Right renal cortex interstitium (tissue), 3 donors: ENCODE data around the gene SH3PXD2A. TPM values are rescaled to one million over a fixed set of nuclear protein-coding genes. Genes with fewer than 3 reads are reported as not detected.
"Not testable (repeated sequence)": the region's sequence is repeated elsewhere in the genome, so short reads cannot be mapped to it uniquely, and the experiment has no call there.

Experiments used
- DNase-seq, 3 donors: peaks; one replicate each; pipeline ENCODE4 v3.0.0-alpha.2; 2013; ENCODE audit warnings: low read depth in 3 of 3, low spot score in 2 of 3
- polyA plus RNA-seq, 3 donors: library from polyadenylated mRNA; unstranded; fragments of 120-200 nt; gene quantifications; one replicate each; pipeline ENCODE4 v1.2.1, GENCODE V29; 2013; ENCODE audit not compliant: insufficient read length in 3 of 3

Gene SH3PXD2A
- polyA plus RNA-seq, 3 donors = 25.6 to 28.5 (median 27.1) TPM

DNA sequence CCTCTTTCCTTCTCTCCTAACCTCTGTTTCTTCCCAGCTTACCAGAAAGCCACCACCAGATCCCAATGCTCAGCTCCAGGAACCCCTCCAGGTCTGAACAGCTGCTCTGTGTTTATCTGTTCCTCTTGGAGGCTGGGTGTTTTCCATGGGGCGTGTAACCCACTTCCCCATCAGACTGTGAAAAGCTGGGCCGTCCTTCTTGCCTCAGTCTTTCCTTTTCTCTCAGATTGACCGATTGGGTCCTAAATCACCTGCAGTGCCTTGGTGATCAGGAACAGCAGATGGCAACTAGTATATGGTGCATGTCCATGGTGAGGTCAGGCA lies 4.8 kb downstream of the SH3PXD2A start:
- DNase-seq = no peak

DNA sequence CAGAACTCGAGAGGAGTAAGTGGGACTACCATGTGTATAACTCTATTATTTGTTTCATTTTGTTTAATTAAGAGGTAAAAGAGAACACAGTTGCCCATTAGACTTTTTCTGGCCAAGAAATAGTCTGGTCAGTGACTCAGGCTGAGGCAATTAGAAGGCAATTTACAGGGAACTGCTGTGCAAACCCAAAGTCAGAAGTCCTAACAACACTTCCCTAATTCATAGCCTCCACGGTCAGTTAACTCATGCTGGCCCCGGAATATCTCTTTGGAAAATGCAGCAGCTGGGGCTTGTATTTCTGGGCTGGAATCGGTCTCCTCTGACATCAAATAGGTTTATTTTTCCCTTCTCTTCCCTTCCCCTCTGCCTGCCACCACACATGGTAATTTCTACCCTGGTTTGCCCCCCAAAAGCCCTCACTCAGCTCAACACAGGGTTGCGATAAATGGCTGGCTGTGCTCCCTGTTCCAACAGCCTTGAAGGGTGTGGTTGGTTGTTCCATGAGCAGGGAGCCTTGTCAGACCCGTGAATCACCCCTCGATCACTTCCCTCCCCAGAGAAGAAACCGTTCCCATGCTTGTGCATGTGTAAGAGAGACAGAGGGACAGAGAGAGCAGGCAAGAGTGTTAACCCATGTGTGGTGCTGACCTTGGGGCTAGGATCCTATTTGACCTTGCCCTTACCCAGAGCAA lies 5.3 kb downstream of the SH3PXD2A start:
- DNase-seq = no peak

DNA sequence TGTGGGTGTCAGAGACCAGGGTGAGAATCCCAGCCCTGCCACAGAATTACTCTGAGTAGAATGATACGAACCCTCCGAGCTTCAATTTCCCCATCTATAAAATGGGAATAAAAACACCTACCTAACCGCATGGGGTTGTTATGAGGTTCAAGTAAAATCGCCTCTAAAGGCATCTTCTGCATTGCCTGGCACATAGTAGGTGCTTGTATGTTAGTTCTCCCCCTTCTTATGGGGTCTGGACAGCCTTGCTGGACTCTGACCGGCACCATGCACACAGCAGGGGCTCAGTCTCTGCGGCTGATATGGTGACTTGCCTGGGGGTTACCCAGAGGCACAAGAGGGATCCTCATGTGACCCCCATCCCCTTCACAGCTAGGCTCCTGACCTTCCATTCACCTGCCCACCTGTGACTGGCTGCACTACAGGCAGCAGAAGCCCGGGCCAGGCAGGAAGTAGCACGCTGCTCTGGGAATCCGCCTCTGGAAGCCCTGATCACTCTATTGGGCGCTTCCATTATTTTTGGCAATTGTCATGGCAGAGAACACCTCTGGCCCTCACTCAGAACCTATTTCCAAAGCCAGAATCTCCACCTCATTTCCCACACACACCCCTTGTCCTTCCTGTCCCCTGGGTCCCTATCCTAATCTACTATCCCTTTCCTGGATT lies 6.0 kb downstream of the SH3PXD2A start:
- DNase-seq = no peak

- DNase-seq = no peak
These were observed 7.4 kb downstream of the SH3PXD2A start for GRCh38 chr10:103847909-103848468.

DNA sequence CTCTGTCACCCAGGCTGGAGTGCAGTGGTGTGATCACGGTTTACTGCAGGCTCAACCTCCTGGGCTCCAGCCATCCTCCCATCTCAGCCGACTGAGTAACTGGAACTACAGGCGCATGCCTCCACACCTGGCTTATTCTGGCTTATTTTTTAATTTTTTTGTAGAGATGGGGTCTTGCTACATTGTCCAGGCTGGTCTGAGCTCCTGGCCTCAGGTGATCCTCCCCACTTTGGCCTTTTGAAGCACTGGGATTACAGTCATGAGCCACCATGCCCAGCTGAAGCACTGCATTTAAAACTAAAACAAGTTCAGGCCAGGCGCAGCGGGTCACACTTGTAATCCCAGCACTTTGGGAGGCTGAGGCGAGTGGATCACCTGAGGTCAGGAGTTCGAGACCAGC lies 8.0 kb downstream of the SH3PXD2A start:
- DNase-seq = no peak

DNA sequence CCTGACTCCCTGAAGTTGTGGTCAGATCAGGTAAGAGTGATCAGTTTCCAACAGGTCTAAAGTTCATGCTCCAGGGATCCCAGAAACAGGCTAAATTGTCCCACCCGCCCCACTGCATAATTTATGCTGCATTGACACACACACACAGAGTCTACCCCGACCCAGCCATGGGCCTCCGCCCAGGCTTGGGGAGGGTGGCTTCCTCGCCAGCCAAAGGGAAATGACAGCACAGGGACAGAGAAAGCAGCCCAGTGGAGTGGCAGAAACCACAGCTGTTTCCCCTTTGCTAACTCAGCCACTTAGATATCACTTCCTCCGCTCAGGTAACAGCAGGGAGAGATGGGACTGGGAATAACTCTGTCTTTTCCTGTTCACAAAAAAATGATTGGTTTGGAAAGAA lies 9.4 kb downstream of the SH3PXD2A start:
- DNase-seq = no peak

DNA sequence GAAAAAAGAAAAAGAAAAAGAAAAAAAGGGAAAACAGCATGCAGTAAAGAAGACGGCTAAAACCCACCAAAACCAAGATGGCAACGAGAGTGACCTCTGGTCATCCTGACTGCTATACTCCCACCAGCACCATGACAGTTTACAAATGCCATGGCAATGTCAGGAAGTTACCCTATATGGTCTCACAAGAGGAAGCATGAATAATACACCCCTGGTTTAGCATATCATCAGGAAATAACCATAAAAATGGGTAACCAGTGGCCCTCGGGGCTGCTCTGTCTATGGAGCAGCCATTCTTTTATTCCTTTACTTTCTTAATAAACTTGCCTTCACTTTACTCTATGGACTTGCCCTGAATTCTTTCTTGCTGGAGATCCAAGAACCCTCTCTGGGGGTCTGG lies 10.0 kb downstream of the SH3PXD2A start:
- not testable (repeated sequence) for DNase-seq

GRCh38 chr10:103843854-103844570 lies 11.4 kb downstream of the SH3PXD2A start:
- no peak for DNase-seq

DNA sequence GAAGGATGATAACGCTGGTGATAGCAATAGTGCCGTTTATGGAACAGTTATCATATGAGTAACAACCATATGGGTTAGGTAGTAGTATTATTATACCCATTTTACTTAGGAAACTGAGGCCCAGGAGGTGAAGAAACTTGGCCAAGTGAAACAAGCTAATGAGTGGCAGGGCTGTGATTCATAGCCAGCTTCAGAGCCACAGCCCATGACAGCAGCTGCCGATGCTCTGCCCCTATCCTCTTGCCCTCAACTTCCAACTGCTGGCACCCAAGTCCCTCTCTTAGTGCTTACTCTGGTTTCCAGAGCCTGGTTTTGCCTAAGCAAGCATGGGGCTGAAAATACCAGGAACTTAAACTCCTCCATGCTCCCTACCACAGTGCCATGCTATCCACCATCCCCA lies 12.3 kb downstream of the SH3PXD2A start:
- DNase-seq = no peak

DNA sequence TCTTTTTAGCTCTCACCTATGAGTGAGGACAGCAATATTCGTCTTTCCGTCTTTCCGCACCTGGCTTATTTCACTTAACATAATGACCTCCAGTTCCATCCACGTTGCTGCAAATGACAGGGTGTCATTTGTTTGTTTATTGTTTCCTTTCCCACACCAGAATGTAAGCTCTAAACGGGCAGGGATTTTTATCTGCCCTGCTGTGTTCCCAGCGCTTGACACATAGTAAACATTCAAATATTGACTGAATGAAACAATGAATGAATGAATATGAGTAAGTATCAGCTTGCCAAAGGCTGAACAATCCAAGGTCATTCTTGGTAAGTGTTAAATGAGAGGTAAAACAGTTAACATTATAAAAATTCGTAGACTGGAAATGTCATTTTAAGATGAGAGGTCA lies 12.8 kb downstream of the SH3PXD2A start:
- DNase-seq = no peak

- DNase-seq = no peak
These were observed 13.9 kb downstream of the SH3PXD2A start for GRCh38 chr10:103841519-103841918.

DNA sequence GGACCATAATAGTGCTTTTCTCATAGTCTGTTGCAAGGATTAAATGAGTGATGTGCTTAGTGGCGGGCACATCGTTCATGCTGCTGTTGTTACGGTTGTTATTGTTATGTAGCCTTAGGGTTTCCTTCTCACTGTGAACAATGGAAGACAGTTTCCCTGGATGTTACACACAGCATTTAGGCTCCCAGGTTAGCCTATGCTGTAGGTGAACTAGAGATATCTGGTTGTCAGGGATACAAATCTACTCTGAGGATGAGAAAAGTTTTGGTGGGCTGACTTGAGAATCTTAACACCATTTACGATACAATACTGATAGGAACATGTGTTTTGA lies 14.7 kb downstream of the SH3PXD2A start:
- DNase-seq = no peak

GRCh38 chr10:103839872-103840739 lies 15.3 kb downstream of the SH3PXD2A start:
- no peak for DNase-seq

DNA sequence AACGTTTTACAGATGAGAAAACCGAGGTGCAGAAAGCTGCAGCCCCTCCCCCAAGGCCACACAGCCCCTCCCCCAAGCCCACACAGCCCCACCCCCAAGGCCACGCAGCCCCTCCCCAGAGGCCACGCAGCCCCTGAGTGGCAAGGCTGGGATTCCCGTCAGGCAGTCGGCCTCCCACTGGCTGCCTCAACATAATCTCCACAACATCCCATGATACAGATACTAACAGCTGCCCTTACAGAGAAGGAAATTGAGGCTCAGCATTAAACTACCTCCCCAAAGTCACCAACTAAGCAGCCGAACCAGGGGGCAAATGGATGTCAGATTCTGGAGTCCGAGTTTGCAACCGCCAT lies 15.9 kb downstream of the SH3PXD2A start:
- DNase-seq = no peak

GRCh38 chr10:103838862-103839518 lies 16.4 kb downstream of the SH3PXD2A start:
- no peak for DNase-seq

GRCh38 chr10:103838070-103838395 lies 17.3 kb downstream of the SH3PXD2A start:
- DNase-seq = no peak

DNA sequence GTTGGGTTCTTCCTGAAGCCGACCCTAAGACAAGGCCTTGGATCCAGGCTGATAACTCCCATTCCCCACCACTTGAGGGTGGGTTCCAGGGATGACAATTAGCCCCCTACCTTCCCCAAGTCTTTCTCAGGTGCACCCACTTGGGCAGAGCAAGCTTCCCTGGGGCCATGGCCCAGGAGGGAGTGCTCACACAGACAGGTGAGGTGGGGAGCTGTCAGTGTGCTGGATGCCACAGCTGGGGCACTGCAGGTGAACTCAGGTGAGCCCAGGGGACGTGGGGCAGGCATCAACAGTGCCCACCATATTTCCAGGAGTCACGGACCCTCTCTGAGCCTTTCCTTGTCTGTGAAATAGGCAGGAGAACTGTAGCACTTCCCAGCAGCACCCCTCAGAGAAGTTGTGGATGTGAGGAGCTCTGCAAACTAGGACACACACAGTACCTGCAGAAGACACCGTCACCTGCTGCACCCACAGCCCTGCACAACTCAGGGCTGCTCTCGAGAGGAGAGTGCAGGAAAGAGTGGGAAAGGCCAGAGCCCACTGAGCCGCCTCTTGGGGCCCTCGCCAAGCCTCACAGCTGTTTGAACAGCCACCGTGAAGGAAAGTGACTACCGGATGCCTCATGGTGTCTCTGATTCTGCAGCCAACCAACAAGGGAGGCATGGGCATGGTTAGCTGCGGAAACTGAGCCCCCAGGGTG lies 17.9 kb downstream of the SH3PXD2A start:
- no peak for DNase-seq

DNA sequence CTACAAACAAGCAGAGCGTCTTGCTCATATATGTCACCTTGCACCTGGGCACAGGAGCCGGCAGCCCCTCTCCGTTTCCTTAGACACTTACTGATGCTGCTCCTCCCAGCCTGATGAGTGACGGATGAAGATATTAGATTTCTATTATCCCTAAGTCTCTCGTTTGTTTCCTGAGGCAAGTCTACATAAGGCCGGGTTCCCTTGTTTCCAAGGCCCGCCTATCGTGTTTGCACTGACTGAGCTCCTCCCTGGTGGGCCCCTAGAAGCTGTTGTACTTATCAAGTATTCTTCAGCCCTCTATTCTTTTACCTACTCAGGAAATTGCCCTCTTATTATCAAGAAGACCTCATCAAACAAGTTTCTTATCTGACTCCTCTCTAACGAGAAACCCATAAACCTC lies 18.5 kb downstream of the SH3PXD2A start:
- no peak for DNase-seq

- DNase-seq = no peak
These were observed 19.1 kb downstream of the SH3PXD2A start for GRCh38 chr10:103836273-103836672.
